ENCODE results near the gene GLRA3.

- no peak for TF ChIP-seq TAF1 (IDR thresholded peaks at IDR 0.05; ENCODE audit: borderline replicate concordance, insufficient read depth, low read length)
- no peak for TF ChIP-seq REST (IDR thresholded peaks at IDR 0.05; ENCODE audit: insufficient read depth in 1 of 2, low read depth in 2 of 2, low read length in 2 of 2)
- no peak for TF ChIP-seq POLR2AphosphoS5 (IDR thresholded peaks at IDR 0.05; ENCODE audit: low read depth, low read length)
These were observed 200.9 kb downstream of the GLRA3 start for GRCh38 chr4:174628191-174628590.

All from PFSK-1 (cell line).